CD4-positive, CD25-positive, alpha-beta regulatory T cell (primary cell): ENCODE results near the gene NET1. TPM values are rescaled to one million over a fixed set of nuclear protein-coding genes. Genes with fewer than 3 reads are reported as not detected.

Experiments used
- ATAC-seq, 2 donors: fragments of 150-1000 bp; cut with Tn5 transposase; one replicate each; pipeline ENCODE4 v1.10.0; 2021; ENCODE audit warnings: low read depth in 2 of 2, moderate number of reproducible peaks in 2 of 2, moderate library complexity in 1 of 2
- DNase-seq, 3 donors: peaks; one replicate each; pipeline versions ENCODE4 v3.0.0 to v3.0.0-alpha.2; 2012 to 2022; ENCODE audit warnings: mixed read lengths in 1 of 3
- H3K27ac ChIP-seq: one replicate; pipeline ENCODE4 v1.7.0; 2013; ENCODE audit warnings: mild to moderate bottlenecking, low read length; ENCODE audit not compliant: insufficient read depth, poor library complexity, severe bottlenecking
- H3K27me3 ChIP-seq: one replicate; pipeline ENCODE4 v1.7.0; 2013; ENCODE audit warnings: low read length; ENCODE audit not compliant: control insufficient read depth, insufficient read depth
- H3K36me3 ChIP-seq: one replicate; pipeline ENCODE4 v1.7.0; 2013; ENCODE audit warnings: mild to moderate bottlenecking, low read length, moderate library complexity; ENCODE audit not compliant: control insufficient read depth, insufficient read depth
- H3K4me1 ChIP-seq: 2 replicates; pipeline ENCODE4 v1.7.0; 2013; ENCODE audit warnings: mild to moderate bottlenecking, low read length; ENCODE audit not compliant: insufficient read depth, control insufficient read depth, poor library complexity, severe bottlenecking
- H3K4me3 ChIP-seq: one replicate; pipeline ENCODE4 v1.7.0; 2013; ENCODE audit warnings: low read depth, mild to moderate bottlenecking, low read length, moderate library complexity
- H3K9me3 ChIP-seq, 2 experiments: 1 replicate in 1 of 2; 2 replicates in 1 of 2; pipeline ENCODE4 v1.7.0; 2013; ENCODE audit warnings: low read length in 2 of 2, mild to moderate bottlenecking in 1 of 2, moderate library complexity in 1 of 2; ENCODE audit not compliant: control insufficient read depth in 2 of 2
- H3K27ac Mint-ChIP-seq, 3 donors: one replicate each; pipeline ENCODE4 v1.8.0; 2020 to 2022; ENCODE audit warnings: mild to moderate bottlenecking in 3 of 3, mixed read lengths in 3 of 3, moderate library complexity in 2 of 3
- H3K27me3 Mint-ChIP-seq: one replicate; pipeline ENCODE4 v1.8.0; 2022; ENCODE audit warnings: mild to moderate bottlenecking, mixed read lengths
- H3K36me3 Mint-ChIP-seq: one replicate; pipeline ENCODE4 v1.8.0; 2020; ENCODE audit warnings: mixed read lengths
- H3K4me1 Mint-ChIP-seq, 4 donors: one replicate each; pipeline ENCODE4 v1.8.0; 2020 to 2022; ENCODE audit warnings: mixed read lengths in 4 of 4, mild to moderate bottlenecking in 1 of 4
- H3K4me3 Mint-ChIP-seq, 4 donors: one replicate each; pipeline ENCODE4 v1.8.0; 2020 to 2022; ENCODE audit warnings: mild to moderate bottlenecking in 4 of 4, mixed read lengths in 4 of 4, moderate library complexity in 3 of 4
- H3K9me3 Mint-ChIP-seq, 7 donors: one replicate each; pipeline ENCODE4 v1.8.0; 2020 to 2022; ENCODE audit warnings: mixed read lengths in 7 of 7, mild to moderate bottlenecking in 3 of 7, moderate library complexity in 2 of 7
- polyA plus RNA-seq, 4 donors: library from polyadenylated mRNA; unstranded; fragments of 300-500 nt; fragmentation: Illumina TruSeq; gene quantifications; one replicate each; pipeline ENCODE4 v1.2.3, GENCODE V29; 2021
- total RNA-seq: library from RNA; stranded (reverse); gene quantifications from one replicate; pipeline ENCODE4 v1.2.3, GENCODE V29; 2022

NET1 gene
- total and polyA plus RNA-seq, 5 donors from 2014 or later = 11.3 to 27.7 (median 14.9) TPM

DNA sequence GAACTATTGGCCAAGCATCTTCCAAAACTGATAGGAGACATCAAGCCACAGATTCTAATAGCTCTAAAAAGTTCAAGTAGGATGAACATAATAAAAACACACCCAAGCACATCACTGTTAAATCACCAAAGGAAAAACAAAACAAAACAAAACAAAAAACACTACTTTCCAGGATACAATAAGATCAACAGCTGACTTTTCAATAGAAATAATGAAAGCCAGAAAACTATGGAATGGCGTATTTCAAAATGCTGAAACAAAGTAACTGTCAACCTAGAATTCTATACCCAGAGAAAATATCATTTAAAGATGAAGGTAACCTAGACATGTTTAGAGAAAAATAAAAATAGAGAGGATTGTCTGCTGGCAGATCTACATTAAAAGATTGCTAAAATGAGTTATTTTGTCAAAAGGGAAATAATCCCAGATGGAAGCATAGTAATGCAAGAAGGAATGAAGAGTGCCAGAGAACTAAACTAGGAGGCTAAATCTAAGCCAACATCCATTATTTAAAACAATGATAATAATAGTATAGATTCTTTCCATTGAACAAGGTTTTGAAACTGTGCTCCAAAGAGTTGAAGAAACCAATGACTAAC lies 21.7 kb upstream of the NET1 start:
- Mint-ChIP-seq H3K9me3 (peaks cover 2 to 36% (median 15%) of the 10 kb centered on the region in 7 donors), H3K36me3 (peaks cover 7% of the 10 kb centered on the region), H3K27ac (no peak overlapping the region), H3K4me3 (no peak overlapping the region), H3K4me1 (no peaks in the 10 kb centered on the region), H3K27me3 (no peaks in the 10 kb centered on the region)
- Histone ChIP-seq H3K9me3 (peaks cover 25 to 27% of the 10 kb centered on the region in 2 experiments), H3K27ac (no peak overlapping the region), H3K36me3 (no peaks in the 10 kb centered on the region), H3K27me3 (no peaks in the 10 kb centered on the region), H3K4me1 (no peaks in the 10 kb centered on the region), H3K4me3 (no peak overlapping the region)
- ATAC-seq (no peak), DNase-seq (no peak)

GRCh38 chr10:5391790-5392189 lies 20.6 kb upstream of the NET1 start:
- Histone ChIP-seq H3K4me1 (no peaks in the 10 kb centered on the region), H3K27me3 (peaks cover 1% of the 10 kb centered on the region), H3K36me3 (no peaks in the 10 kb centered on the region), H3K4me3 (no peak overlapping the region), H3K9me3 (peaks cover 25 to 27% of the 10 kb centered on the region in 2 experiments), H3K27ac (no peak overlapping the region)
- no peak overlapping the region for H3K4me3 Mint-ChIP-seq
- no peaks in the 10 kb centered on the region for H3K4me1 Mint-ChIP-seq
- peaks cover 7% of the 10 kb centered on the region for H3K36me3 Mint-ChIP-seq
- H3K9me3 Mint-ChIP-seq = peaks cover 2 to 36% (median 15%) of the 10 kb centered on the region in 7 donors
- ATAC-seq (no peak), DNase-seq (no peak)
- H3K27ac Mint-ChIP-seq = no peak overlapping the region
- no peaks in the 10 kb centered on the region for H3K27me3 Mint-ChIP-seq

- no peak overlapping the region for H3K4me3 Mint-ChIP-seq
- peaks cover 2% of the 10 kb centered on the region for H3K27me3 ChIP-seq
- H3K27ac ChIP-seq = no peak overlapping the region
- H3K9me3 Mint-ChIP-seq = peaks cover 2 to 36% (median 15%) of the 10 kb centered on the region in 7 donors
- peaks cover 25 to 26% of the 10 kb centered on the region in 2 experiments for H3K9me3 ChIP-seq
- no peaks in the 10 kb centered on the region for H3K27me3 Mint-ChIP-seq
- H3K36me3 Mint-ChIP-seq = peaks cover 7% of the 10 kb centered on the region
- no peak overlapping the region for H3K27ac Mint-ChIP-seq
- H3K4me1 Mint-ChIP-seq = no peaks in the 10 kb centered on the region
- no peak for DNase-seq
- H3K4me1 ChIP-seq = no peaks in the 10 kb centered on the region
- no peak for ATAC-seq
- H3K36me3 ChIP-seq = no peaks in the 10 kb centered on the region
- no peak overlapping the region for H3K4me3 ChIP-seq
These were observed 18.8 kb upstream of the NET1 start for GRCh38 chr10:5393529-5393928.

GRCh38 chr10:5395168-5395567 lies 17.2 kb upstream of the NET1 start:
- no peak overlapping the region for H3K27ac Mint-ChIP-seq
- Histone ChIP-seq H3K27ac (no peak overlapping the region), H3K27me3 (peaks cover 9% of the 10 kb centered on the region), H3K4me1 (no peaks in the 10 kb centered on the region), H3K9me3 (peaks cover 16 to 18% of the 10 kb centered on the region in 2 experiments), H3K36me3 (no peaks in the 10 kb centered on the region), H3K4me3 (no peak overlapping the region)
- DNase-seq (no peak), ATAC-seq (no peak)
- H3K9me3 Mint-ChIP-seq = peaks cover 0 to 27% (median 5%) of the 10 kb centered on the region in 7 donors
- H3K27me3 Mint-ChIP-seq = peaks cover 11% of the 10 kb centered on the region
- no peak overlapping the region for H3K4me3 Mint-ChIP-seq
- H3K36me3 Mint-ChIP-seq = peaks cover 7% of the 10 kb centered on the region
- H3K4me1 Mint-ChIP-seq = no peaks in the 10 kb centered on the region

- peaks cover 12% of the 10 kb centered on the region for H3K27me3 Mint-ChIP-seq
- H3K9me3 ChIP-seq = peaks cover under 1 to 2% of the 10 kb centered on the region in 2 experiments
- H3K27ac Mint-ChIP-seq = no peak overlapping the region
- no peaks in the 10 kb centered on the region for H3K4me1 ChIP-seq
- no peak overlapping the region for H3K4me3 Mint-ChIP-seq
- peaks cover 0 to 13% (median 2%) of the 10 kb centered on the region in 7 donors for H3K9me3 Mint-ChIP-seq
- H3K36me3 ChIP-seq = no peaks in the 10 kb centered on the region
- no peak overlapping the region for H3K27ac ChIP-seq
- H3K36me3 Mint-ChIP-seq = peaks cover under 1% of the 10 kb centered on the region
- no peak overlapping the region for H3K4me3 ChIP-seq
- no peaks in the 10 kb centered on the region for H3K4me1 Mint-ChIP-seq
- ATAC-seq (no peak), DNase-seq (no peak)
- peaks cover 12% of the 10 kb centered on the region for H3K27me3 ChIP-seq
These were observed 15.6 kb upstream of the NET1 start for GRCh38 chr10:5396556-5397300.

DNA sequence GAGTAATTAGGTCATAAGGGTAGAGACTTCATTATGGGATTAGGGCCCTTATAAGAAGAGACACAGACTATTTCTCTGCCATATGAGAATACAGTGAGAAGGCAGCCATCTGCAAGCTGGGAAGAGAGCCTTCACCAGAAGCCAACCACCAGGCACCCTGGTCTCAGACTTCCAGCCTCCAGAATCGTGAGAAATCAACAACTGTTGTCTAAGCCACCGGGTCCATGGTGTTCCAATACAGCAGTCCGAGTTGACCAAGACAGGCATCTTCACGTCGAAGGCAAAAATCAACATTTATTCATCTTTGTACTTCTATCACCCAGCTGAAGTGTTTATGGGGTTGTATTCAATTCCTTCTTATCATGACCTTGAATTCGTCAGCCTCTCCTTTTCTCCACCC lies 13.0 kb upstream of the NET1 start:
- no peak for DNase-seq
- Mint-ChIP-seq H3K4me1 (no peaks in the 10 kb centered on the region), H3K4me3 (no peak overlapping the region), H3K9me3 (peaks cover 0 to 2% (median 0%) of the 10 kb centered on the region in 7 donors), H3K27ac (no peak overlapping the region), H3K27me3 (peaks cover 26% of the 10 kb centered on the region), H3K36me3 (no peaks in the 10 kb centered on the region)
- peaks cover 12% of the 10 kb centered on the region for H3K27me3 ChIP-seq
- H3K36me3 ChIP-seq = no peaks in the 10 kb centered on the region
- no peak for ATAC-seq
- H3K9me3 ChIP-seq = no peaks in the 10 kb centered on the region
- no peak overlapping the region for H3K27ac ChIP-seq
- no peak overlapping the region for H3K4me3 ChIP-seq
- H3K4me1 ChIP-seq = no peaks in the 10 kb centered on the region

DNA sequence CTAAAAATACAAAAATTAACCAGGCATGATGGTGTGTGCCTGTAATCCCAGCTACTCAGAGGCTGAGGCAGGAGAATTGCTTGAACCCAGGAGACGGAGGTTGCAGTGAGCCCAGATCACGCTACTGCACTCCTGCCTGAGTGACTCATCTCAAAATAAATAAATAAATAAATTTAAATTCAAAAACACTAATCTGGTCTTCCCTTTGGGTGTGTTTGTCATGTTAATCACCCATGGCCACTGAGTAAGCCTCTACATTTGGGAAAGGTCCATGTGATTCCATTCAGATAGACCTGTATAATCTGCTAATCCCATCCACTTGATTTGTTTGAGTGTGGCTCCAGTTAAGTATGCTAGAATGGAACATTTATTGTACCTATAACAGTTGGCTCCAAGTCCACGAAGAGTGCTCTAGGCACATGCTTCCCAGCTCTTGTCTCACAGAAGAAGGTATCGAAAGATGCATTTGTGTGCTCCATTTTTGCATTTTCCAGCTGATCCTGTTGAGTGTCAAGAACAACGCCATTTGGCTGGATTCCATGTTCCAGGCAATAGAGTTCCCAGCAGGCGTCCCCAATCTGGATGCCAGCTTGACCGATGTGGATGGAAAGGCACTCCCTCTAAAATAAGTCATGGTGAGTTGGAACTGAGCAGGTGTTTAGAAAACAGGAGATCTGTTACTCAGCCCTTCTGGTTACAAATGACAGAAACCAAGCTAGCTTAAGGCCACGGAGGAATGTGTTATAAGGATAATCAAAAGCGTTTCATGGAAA lies 11.7 kb upstream of the NET1 start:
- ATAC-seq = no peak
- H3K4me1 Mint-ChIP-seq = no peaks in the 10 kb centered on the region
- no peak overlapping the region for H3K4me3 ChIP-seq
- no peaks in the 10 kb centered on the region for H3K36me3 Mint-ChIP-seq
- no peak for DNase-seq
- H3K4me3 Mint-ChIP-seq = no peak overlapping the region
- peaks cover 33% of the 10 kb centered on the region for H3K27me3 Mint-ChIP-seq
- H3K27ac Mint-ChIP-seq = no peak overlapping the region
- H3K9me3 ChIP-seq = no peaks in the 10 kb centered on the region
- H3K27ac ChIP-seq = no peak overlapping the region
- peaks cover 12% of the 10 kb centered on the region for H3K27me3 ChIP-seq
- no peaks in the 10 kb centered on the region for H3K9me3 Mint-ChIP-seq
- H3K36me3 ChIP-seq = no peaks in the 10 kb centered on the region
- H3K4me1 ChIP-seq = no peaks in the 10 kb centered on the region
